Measurements from ENCODE around the gene KCNQ1.

DNA sequence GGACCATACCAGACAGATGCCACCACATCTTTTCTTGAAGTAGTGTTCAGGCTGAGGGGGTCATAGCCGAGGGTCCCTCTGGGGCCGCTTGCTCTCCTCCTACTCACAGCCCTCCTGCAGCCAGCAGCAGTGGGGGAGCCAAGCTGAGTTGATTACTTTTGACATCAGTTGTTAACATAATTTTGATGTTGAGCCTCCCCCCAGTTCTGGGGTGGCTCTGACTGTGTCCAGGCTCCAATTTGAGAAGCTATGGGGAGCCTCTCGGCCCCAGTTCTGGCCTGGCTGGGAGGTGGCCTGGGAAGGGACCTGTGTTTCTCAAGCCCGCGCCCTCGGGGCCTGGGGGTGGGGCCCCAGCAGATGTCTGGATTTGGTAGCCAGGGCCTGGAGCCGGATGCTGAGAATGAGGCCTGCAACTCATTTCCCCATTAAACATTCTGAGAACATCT, 207.0 kb downstream of the KCNQ1 start:
- TF ChIP-seq, protein P1, sequence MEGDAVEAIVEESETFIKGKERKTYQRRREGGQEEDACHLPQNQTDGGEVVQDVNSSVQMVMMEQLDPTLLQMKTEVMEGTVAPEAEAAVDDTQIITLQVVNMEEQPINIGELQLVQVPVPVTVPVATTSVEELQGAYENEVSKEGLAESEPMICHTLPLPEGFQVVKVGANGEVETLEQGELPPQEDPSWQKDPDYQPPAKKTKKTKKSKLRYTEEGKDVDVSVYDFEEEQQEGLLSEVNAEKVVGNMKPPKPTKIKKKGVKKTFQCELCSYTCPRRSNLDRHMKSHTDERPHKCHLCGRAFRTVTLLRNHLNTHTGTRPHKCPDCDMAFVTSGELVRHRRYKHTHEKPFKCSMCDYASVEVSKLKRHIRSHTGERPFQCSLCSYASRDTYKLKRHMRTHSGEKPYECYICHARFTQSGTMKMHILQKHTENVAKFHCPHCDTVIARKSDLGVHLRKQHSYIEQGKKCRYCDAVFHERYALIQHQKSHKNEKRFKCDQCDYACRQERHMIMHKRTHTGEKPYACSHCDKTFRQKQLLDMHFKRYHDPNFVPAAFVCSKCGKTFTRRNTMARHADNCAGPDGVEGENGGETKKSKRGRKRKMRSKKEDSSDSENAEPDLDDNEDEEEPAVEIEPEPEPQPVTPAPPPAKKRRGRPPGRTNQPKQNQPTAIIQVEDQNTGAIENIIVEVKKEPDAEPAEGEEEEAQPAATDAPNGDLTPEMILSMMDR (IDR thresholded peaks at IDR 0.05): no peak
- no peak for TF ChIP-seq POLR2A (IDR thresholded peaks at IDR 0.05)

Measured in adrenal gland (tissue), 5 donors.